GM21723 (cell line): Measurements from ENCODE around the gene CCDC43.

Experiments
- ATAC-seq: cut with Tn5 transposase; IDR thresholded peaks from one replicate; pipeline ENCODE4 v1.9.1; 2021; ENCODE audit warnings: mild to moderate bottlenecking, moderate library complexity; ENCODE audit not compliant: unreplicated experiment

The CCDC43 gene

GRCh38 chr17:44627513-44628242 lies 61.9 kb downstream of the CCDC43 start:
- ATAC-seq = no peak
